22Rv1 (cell line): ENCODE measurements around the gene CERT1.

Source experiments
- CTCF ChIP-seq: fragments of 450-650 bp; IDR thresholded peaks from 2 replicates; pipeline ENCODE4 v1.5.1; 2017; ENCODE audit warnings: mild to moderate bottlenecking
- ZFX ChIP-seq: fragments of 450-650 bp; IDR thresholded peaks from 2 replicates; pipeline ENCODE4 v1.6.1; 2017; ENCODE audit warnings: antibody characterized with exemption, borderline replicate concordance

DNA sequence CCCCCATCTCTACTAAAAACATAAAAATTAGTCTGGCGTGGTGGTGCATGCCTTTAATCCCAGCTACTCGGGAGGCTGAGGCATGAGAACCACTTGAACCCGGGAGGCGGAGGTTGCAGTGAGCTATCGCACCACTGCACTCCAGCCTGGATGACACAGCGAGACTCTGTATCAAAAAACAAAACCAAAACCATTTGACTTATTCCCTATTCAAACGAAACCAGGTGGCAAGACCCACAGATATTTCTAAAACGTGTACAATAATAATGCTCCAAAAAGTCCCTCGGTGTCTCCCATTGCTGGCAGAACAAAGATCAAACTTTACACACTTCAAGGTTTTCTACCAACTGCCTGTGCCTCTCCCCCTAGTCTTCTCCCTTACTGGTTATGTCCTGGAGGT lies 144.6 kb downstream of the CERT1 start:
- no peak for TF ChIP-seq CTCF
- no peak for TF ChIP-seq ZFX
